Nephron (organoid): ENCODE data around the gene LY6G6C.

ENCODE experiments used
- H3K27ac Mint-ChIP-seq, 3 experiments: 2 replicates each; pipeline ENCODE4 v1.8.0; 2020; ENCODE audit warnings: mixed read lengths in 3 of 3, mild to moderate bottlenecking in 2 of 3, moderate library complexity in 1 of 3
- H3K27me3 Mint-ChIP-seq: 2 replicates; pipeline ENCODE4 v1.8.0; 2021; ENCODE audit warnings: low read depth, mild to moderate bottlenecking, moderate library complexity, mixed read lengths
- H3K36me3 Mint-ChIP-seq: 2 replicates; pipeline ENCODE4 v1.8.0; 2020; ENCODE audit warnings: low read depth, mixed read lengths
- H3K4me1 Mint-ChIP-seq: 2 replicates; pipeline ENCODE4 v1.8.0; 2020; ENCODE audit warnings: mixed read lengths
- H3K4me3 Mint-ChIP-seq, 3 experiments: 2 replicates each; pipeline ENCODE4 v1.8.0; 2020; ENCODE audit warnings: mild to moderate bottlenecking in 3 of 3, mixed read lengths in 3 of 3, moderate library complexity in 2 of 3
- H3K9me3 Mint-ChIP-seq: 2 replicates; pipeline ENCODE4 v1.8.0; 2020; ENCODE audit warnings: mixed read lengths
- CTCF ChIP-seq, 3 experiments: fragments of 200-600 bp; sonication (generic); IDR thresholded peaks; one replicate each; pipeline ENCODE4 v1.5.0; 2021; ENCODE audit warnings: antibody characterized with exemption in 3 of 3; ENCODE audit not compliant: unreplicated experiment in 3 of 3

Gene LY6G6C

GRCh38 chr6:31669676-31670075 is 51.9 kb downstream of the LY6G6C start, which contains the start of gene LY6G5B:
Gene LY6G5B (plus strand): TSS chr6:31669976. CDS start chr6:31670951, 975 bp downstream.
- Mint-ChIP-seq H3K4me1 (peaks cover 21% of the 10 kb centered on the region), H3K36me3 (peaks cover 62% of the 10 kb centered on the region), H3K9me3 (no peaks in the 10 kb centered on the region), H3K27me3 (no peaks in the 10 kb centered on the region), H3K4me3 (peak within 1 kb of the TSS; percentile 19 to 70 (median 25)), H3K27ac (no peak within 1 kb of the TSS)
- TF ChIP-seq CTCF (IDR thresholded peaks at IDR 0.05; ENCODE audit: unreplicated experiment in 3 of 3), result no peak
